ENCODE results near the gene DAAM1.

Gene DAAM1

GRCh38 chr14:59276235-59276634 lies 87.8 kb downstream of the DAAM1 start:
- peaks cover 7% of the 10 kb centered on the region for H3K9me3 Mint-ChIP-seq
- no peak overlapping the region for H3K27ac Mint-ChIP-seq
- H3K4me1 Mint-ChIP-seq, result peaks cover 15% of the 10 kb centered on the region
- H3K36me3 Mint-ChIP-seq, result peaks cover 19% of the 10 kb centered on the region
- no peaks in the 10 kb centered on the region for H3K27me3 Mint-ChIP-seq
- no peak overlapping the region for H3K4me3 Mint-ChIP-seq

GRCh38 chr14:59277659-59278058 lies 89.2 kb downstream of the DAAM1 start:
- no peak overlapping the region for H3K4me3 Mint-ChIP-seq
- H3K36me3 Mint-ChIP-seq, result peaks cover 19% of the 10 kb centered on the region
- no peak overlapping the region for H3K27ac Mint-ChIP-seq
- peaks cover 7% of the 10 kb centered on the region for H3K9me3 Mint-ChIP-seq
- peaks cover 15% of the 10 kb centered on the region for H3K4me1 Mint-ChIP-seq
- H3K27me3 Mint-ChIP-seq, result no peaks in the 10 kb centered on the region

GRCh38 chr14:59278111-59278510 lies 89.6 kb downstream of the DAAM1 start:
- Mint-ChIP-seq H3K36me3 (peaks cover 23% of the 10 kb centered on the region), H3K27me3 (no peaks in the 10 kb centered on the region), H3K4me1 (peaks cover 15% of the 10 kb centered on the region), H3K4me3 (no peak overlapping the region), H3K9me3 (peaks cover 7% of the 10 kb centered on the region), H3K27ac (no peak overlapping the region)

GRCh38 chr14:59280961-59281360 lies 92.5 kb downstream of the DAAM1 start:
- H3K4me1 Mint-ChIP-seq, result peaks cover 1% of the 10 kb centered on the region
- H3K27ac Mint-ChIP-seq, result no peak overlapping the region
- peaks cover 20% of the 10 kb centered on the region for H3K9me3 Mint-ChIP-seq
- no peak overlapping the region for H3K4me3 Mint-ChIP-seq
- peaks cover 30% of the 10 kb centered on the region for H3K36me3 Mint-ChIP-seq
- no peaks in the 10 kb centered on the region for H3K27me3 Mint-ChIP-seq

GRCh38 chr14:59281609-59282377 lies 93.3 kb downstream of the DAAM1 start:
- peaks cover 30% of the 10 kb centered on the region for H3K36me3 Mint-ChIP-seq
- no peak overlapping the region for H3K4me3 Mint-ChIP-seq
- peaks cover 20% of the 10 kb centered on the region for H3K9me3 Mint-ChIP-seq
- no peaks in the 10 kb centered on the region for H3K27me3 Mint-ChIP-seq
- no peaks in the 10 kb centered on the region for H3K4me1 Mint-ChIP-seq
- H3K27ac Mint-ChIP-seq, result no peak overlapping the region

GRCh38 chr14:59282378-59282765 lies 93.9 kb downstream of the DAAM1 start:
- Mint-ChIP-seq H3K4me1 (no peaks in the 10 kb centered on the region), H3K4me3 (no peak overlapping the region), H3K27me3 (no peaks in the 10 kb centered on the region), H3K36me3 (peaks cover 30% of the 10 kb centered on the region), H3K9me3 (peaks cover 20% of the 10 kb centered on the region), H3K27ac (no peak overlapping the region)

- no peaks in the 10 kb centered on the region for H3K4me1 Mint-ChIP-seq
- H3K9me3 Mint-ChIP-seq, result peaks cover 20% of the 10 kb centered on the region
- no peak overlapping the region for H3K27ac Mint-ChIP-seq
- peaks cover 30% of the 10 kb centered on the region for H3K36me3 Mint-ChIP-seq
- H3K4me3 Mint-ChIP-seq, result no peak overlapping the region
- H3K27me3 Mint-ChIP-seq, result no peaks in the 10 kb centered on the region
Measured at GRCh38 chr14:59283361-59283760, 94.9 kb downstream of the DAAM1 start.

GRCh38 chr14:59284059-59284458 lies 95.6 kb downstream of the DAAM1 start:
- H3K27ac Mint-ChIP-seq, result no peak overlapping the region
- H3K36me3 Mint-ChIP-seq, result peaks cover 26% of the 10 kb centered on the region
- H3K4me1 Mint-ChIP-seq, result no peaks in the 10 kb centered on the region
- H3K27me3 Mint-ChIP-seq, result no peaks in the 10 kb centered on the region
- peaks cover 20% of the 10 kb centered on the region for H3K9me3 Mint-ChIP-seq
- no peak overlapping the region for H3K4me3 Mint-ChIP-seq

GRCh38 chr14:59292028-59292427 lies 103.6 kb downstream of the DAAM1 start:
- Mint-ChIP-seq H3K36me3 (peaks cover 27% of the 10 kb centered on the region), H3K4me3 (no peak overlapping the region), H3K4me1 (peaks cover 4% of the 10 kb centered on the region), H3K9me3 (no peaks in the 10 kb centered on the region), H3K27ac (no peak overlapping the region), H3K27me3 (no peaks in the 10 kb centered on the region)

- no peak overlapping the region for H3K4me3 Mint-ChIP-seq
- H3K9me3 Mint-ChIP-seq, result no peaks in the 10 kb centered on the region
- no peaks in the 10 kb centered on the region for H3K27me3 Mint-ChIP-seq
- H3K27ac Mint-ChIP-seq, result no peak overlapping the region
- peaks cover 27% of the 10 kb centered on the region for H3K36me3 Mint-ChIP-seq
- peaks cover 4% of the 10 kb centered on the region for H3K4me1 Mint-ChIP-seq
Measured at GRCh38 chr14:59292921-59293534, 104.6 kb downstream of the DAAM1 start.

GRCh38 chr14:59293935-59294661 lies 105.6 kb downstream of the DAAM1 start:
- H3K4me1 Mint-ChIP-seq, result peaks cover 4% of the 10 kb centered on the region
- H3K27ac Mint-ChIP-seq, result no peak overlapping the region
- no peaks in the 10 kb centered on the region for H3K9me3 Mint-ChIP-seq
- H3K27me3 Mint-ChIP-seq, result no peaks in the 10 kb centered on the region
- H3K4me3 Mint-ChIP-seq, result no peak overlapping the region
- H3K36me3 Mint-ChIP-seq, result peaks cover 27% of the 10 kb centered on the region

- peaks cover 4% of the 10 kb centered on the region for H3K4me1 Mint-ChIP-seq
- no peak overlapping the region for H3K27ac Mint-ChIP-seq
- H3K27me3 Mint-ChIP-seq, result no peaks in the 10 kb centered on the region
- no peaks in the 10 kb centered on the region for H3K9me3 Mint-ChIP-seq
- H3K36me3 Mint-ChIP-seq, result peaks cover 26% of the 10 kb centered on the region
- H3K4me3 Mint-ChIP-seq, result no peak overlapping the region
Measured at GRCh38 chr14:59294662-59294992, 106.2 kb downstream of the DAAM1 start.

- Mint-ChIP-seq H3K36me3 (peaks cover 21% of the 10 kb centered on the region), H3K4me3 (no peak overlapping the region), H3K27ac (no peak overlapping the region), H3K9me3 (no peaks in the 10 kb centered on the region), H3K4me1 (peaks cover 9% of the 10 kb centered on the region), H3K27me3 (no peaks in the 10 kb centered on the region)
Measured at GRCh38 chr14:59295951-59296350, 107.5 kb downstream of the DAAM1 start.

GRCh38 chr14:59296508-59296907 lies 108.0 kb downstream of the DAAM1 start:
- Mint-ChIP-seq H3K27ac (no peak overlapping the region), H3K4me1 (peaks cover 14% of the 10 kb centered on the region), H3K36me3 (peaks cover 17% of the 10 kb centered on the region), H3K9me3 (no peaks in the 10 kb centered on the region), H3K27me3 (no peaks in the 10 kb centered on the region), H3K4me3 (no peak overlapping the region)

GRCh38 chr14:59297071-59297776 lies 108.8 kb downstream of the DAAM1 start:
- Mint-ChIP-seq H3K27ac (no peak overlapping the region), H3K27me3 (no peaks in the 10 kb centered on the region), H3K4me3 (no peak overlapping the region), H3K9me3 (no peaks in the 10 kb centered on the region), H3K4me1 (peaks cover 19% of the 10 kb centered on the region), H3K36me3 (peaks cover 10% of the 10 kb centered on the region)

GRCh38 chr14:59299731-59300130 lies 111.3 kb downstream of the DAAM1 start:
- Mint-ChIP-seq H3K36me3 (no peaks in the 10 kb centered on the region), H3K27ac (no peak overlapping the region), H3K4me1 (peaks cover 19% of the 10 kb centered on the region), H3K9me3 (no peaks in the 10 kb centered on the region), H3K27me3 (no peaks in the 10 kb centered on the region), H3K4me3 (no peak overlapping the region)

Measured in activated naive CD4-positive, alpha-beta T cell treated with anti-CD3 and anti-CD28 coated beads, Interleukin-2, amount 50 U/mL, for 24 hours (primary cell).